ENCODE measurements around the gene CDKN2AIP. TPM values are rescaled to one million over a fixed set of nuclear protein-coding genes. Genes with fewer than 3 reads are reported as not detected.

CDKN2AIP gene
- total and polyA plus RNA-seq, 2 experiments from 2014 or later, result 20.7 to 34.1 TPM

DNA sequence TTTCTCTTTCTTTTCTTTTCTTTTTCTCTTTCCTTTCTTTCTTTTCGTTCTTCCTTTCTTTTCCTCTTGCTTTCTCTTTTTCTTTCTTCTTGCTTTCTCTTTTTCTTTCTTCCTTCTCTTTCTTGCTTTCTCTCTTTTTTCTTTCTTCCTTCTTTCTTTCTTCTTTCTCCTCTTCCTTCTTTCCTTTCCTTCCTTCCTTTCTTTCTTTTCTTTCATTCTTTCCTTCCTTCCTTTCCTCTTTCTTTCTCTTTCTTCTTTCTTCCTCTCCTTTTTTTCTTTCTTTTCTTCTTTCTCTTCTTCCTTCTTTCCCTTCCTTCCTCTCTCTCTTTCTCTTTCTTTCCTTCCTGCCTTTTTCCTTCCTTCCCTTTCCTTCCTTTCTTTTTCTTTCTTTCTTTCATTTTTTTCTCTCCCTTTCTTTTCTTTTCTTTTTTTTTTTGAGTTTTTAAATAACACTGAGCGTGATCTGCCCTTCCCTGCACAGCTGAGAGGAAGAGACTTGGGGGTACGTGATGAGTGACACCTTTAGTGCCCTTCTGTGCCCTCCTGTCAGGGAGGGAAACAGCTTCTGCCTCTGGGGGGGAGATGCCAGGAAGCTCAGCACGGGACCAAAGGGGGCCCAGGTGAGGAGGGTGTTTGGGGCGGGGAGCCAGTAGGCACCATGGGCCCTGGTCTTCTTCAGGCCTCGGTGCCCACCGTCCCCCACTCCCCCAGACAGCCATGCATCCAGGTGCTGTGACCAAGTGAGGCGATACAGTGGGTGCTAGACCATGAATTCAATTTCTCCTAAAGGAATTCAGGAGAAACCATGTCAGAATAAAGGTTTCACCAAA lies 36.6 kb upstream of the CDKN2AIP start:
- Histone ChIP-seq H3K36me3 (no peaks in the 10 kb centered on the region), H3K27me3 (no peaks in the 10 kb centered on the region), H3K9me3 (ENCODE audit: low read depth) (no peaks in the 10 kb centered on the region), H3K27ac (no peak overlapping the region), H3K4me3 (peak overlapping the region; percentile 20), H3K4me1 (ENCODE audit: low read depth) (no peaks in the 10 kb centered on the region)
- TF ChIP-seq, protein P1, sequence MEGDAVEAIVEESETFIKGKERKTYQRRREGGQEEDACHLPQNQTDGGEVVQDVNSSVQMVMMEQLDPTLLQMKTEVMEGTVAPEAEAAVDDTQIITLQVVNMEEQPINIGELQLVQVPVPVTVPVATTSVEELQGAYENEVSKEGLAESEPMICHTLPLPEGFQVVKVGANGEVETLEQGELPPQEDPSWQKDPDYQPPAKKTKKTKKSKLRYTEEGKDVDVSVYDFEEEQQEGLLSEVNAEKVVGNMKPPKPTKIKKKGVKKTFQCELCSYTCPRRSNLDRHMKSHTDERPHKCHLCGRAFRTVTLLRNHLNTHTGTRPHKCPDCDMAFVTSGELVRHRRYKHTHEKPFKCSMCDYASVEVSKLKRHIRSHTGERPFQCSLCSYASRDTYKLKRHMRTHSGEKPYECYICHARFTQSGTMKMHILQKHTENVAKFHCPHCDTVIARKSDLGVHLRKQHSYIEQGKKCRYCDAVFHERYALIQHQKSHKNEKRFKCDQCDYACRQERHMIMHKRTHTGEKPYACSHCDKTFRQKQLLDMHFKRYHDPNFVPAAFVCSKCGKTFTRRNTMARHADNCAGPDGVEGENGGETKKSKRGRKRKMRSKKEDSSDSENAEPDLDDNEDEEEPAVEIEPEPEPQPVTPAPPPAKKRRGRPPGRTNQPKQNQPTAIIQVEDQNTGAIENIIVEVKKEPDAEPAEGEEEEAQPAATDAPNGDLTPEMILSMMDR (IDR thresholded peaks at IDR 0.05; ENCODE audit: low read depth, low read length), result no peak
- DNase-seq (ENCODE audit: low read depth in 1 of 2, low spot score in 1 of 2), result no peak

DNA sequence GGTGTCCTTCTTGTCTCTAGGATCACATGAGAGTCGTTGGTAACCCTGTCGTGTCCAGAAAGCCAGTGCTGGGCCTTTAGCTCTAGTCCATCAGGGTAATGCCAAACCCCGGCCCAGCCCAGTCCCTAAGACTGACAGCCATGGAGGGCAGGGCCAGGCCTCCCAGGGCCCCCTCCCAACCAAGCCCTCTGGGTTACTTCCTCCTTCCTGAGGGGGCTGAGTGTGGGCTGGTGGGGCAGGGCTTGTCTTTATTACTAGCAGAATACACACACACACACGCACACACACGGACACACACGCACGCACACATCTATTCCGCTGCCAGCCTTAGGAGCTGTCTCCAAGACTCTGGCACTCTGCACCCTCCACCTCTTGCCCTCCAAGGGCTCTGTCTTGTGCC lies 35.6 kb upstream of the CDKN2AIP start:
- no peaks in the 10 kb centered on the region for H3K36me3 ChIP-seq
- H3K27me3 ChIP-seq, result no peaks in the 10 kb centered on the region
- DNase-seq (ENCODE audit: low read depth in 1 of 2, low spot score in 1 of 2), result no peak
- TF ChIP-seq, protein P1 (IDR thresholded peaks at IDR 0.05; ENCODE audit: low read depth, low read length), result no peak
- no peak overlapping the region for H3K27ac ChIP-seq
- H3K4me3 ChIP-seq, result no peak overlapping the region
- no peaks in the 10 kb centered on the region for H3K4me1 ChIP-seq (ENCODE audit: low read depth)
- H3K9me3 ChIP-seq (ENCODE audit: low read depth), result no peaks in the 10 kb centered on the region

DNA sequence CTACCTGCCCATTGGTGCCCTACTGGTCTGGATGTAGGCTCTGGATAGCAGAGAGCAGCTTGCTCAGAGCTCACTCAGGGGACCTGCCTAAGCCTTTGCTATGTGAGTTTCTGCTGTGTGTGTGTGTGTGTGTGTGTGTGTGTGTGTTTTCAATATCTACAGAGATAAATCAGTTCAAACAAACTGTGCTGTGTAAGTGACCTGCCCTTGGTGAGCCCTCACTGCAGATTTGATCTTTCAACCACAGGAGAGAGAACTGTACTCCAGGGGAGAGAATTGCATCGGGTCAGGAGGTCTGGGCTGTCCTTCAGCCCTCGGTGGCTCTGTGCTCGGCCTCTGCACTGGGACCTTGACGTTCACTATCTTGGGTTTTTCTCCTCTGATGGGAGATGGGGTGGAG lies 35.0 kb upstream of the CDKN2AIP start:
- H3K27ac ChIP-seq, result no peak overlapping the region
- H3K4me3 ChIP-seq, result no peak overlapping the region
- H3K9me3 ChIP-seq (ENCODE audit: low read depth), result no peaks in the 10 kb centered on the region
- H3K36me3 ChIP-seq, result no peaks in the 10 kb centered on the region
- H3K4me1 ChIP-seq (ENCODE audit: low read depth), result no peaks in the 10 kb centered on the region
- H3K27me3 ChIP-seq, result no peaks in the 10 kb centered on the region
- DNase-seq (ENCODE audit: low read depth in 1 of 2, low spot score in 1 of 2), result no peak
- TF ChIP-seq, protein P1 (IDR thresholded peaks at IDR 0.05; ENCODE audit: low read depth, low read length), result no peak

DNA sequence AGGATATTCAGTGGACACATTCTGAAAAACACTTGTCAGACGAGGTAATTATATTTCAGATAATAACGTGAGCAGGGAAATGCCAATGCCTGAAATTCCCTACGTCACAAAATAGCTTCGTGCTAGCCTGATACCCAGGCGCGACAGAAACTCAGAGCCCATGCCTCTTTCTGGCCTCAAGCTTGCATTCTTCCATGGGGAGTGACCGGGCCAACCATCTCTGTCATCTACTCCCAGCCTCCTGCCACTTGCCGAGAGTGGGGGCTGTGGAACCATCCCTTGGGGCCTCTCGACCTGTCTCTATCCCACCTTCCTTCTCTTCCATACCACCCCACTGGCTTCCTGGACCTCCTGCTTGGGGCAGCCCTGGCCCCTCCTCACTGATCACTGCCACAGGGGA lies 34.5 kb upstream of the CDKN2AIP start:
- H3K4me1 ChIP-seq (ENCODE audit: low read depth), result no peaks in the 10 kb centered on the region
- H3K9me3 ChIP-seq (ENCODE audit: low read depth), result no peaks in the 10 kb centered on the region
- H3K36me3 ChIP-seq, result no peaks in the 10 kb centered on the region
- H3K27ac ChIP-seq, result no peak overlapping the region
- TF ChIP-seq, protein P1 (IDR thresholded peaks at IDR 0.05; ENCODE audit: low read depth, low read length), result no peak
- H3K27me3 ChIP-seq, result no peaks in the 10 kb centered on the region
- no peak overlapping the region for H3K4me3 ChIP-seq
- DNase-seq (ENCODE audit: low read depth in 1 of 2, low spot score in 1 of 2), result no peak

DNA sequence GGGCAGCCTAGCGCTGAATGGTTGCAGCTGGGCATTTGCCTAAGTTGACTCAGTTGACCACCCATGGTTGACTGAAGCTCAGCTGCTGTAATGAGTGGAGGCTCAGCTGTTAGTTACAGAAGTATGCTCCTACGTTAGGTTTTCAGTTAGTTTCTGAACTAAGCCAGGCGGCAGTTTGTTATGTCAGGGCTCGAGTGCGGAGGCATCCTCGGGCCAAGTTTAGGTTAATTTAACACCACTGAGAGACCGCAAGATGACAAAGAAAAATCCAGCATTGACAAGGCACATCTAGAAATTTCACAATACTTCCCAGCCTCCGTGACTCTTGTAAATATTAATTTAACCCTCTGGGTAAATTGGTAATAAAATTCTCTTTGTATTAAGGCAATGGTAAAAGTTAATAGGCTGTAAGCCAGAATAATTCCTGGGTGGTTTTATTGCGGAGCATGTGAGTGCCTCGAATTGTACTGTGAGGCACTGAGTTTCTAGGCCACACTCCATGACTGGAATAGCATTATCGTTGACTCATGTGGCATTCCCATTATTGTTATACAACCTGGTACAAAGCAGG lies 33.1 kb upstream of the CDKN2AIP start:
- TF ChIP-seq, protein P1 (IDR thresholded peaks at IDR 0.05; ENCODE audit: low read depth, low read length), result no peak
- Histone ChIP-seq H3K27me3 (no peaks in the 10 kb centered on the region), H3K36me3 (no peaks in the 10 kb centered on the region), H3K4me1 (ENCODE audit: low read depth) (no peaks in the 10 kb centered on the region), H3K27ac (no peak overlapping the region), H3K9me3 (ENCODE audit: low read depth) (no peaks in the 10 kb centered on the region), H3K4me3 (no peak overlapping the region)
- no peak for DNase-seq (ENCODE audit: low read depth in 1 of 2, low spot score in 1 of 2)
